HG02571 (cell line): Measurements from ENCODE around the gene PSMD4.
"Not testable (repeated sequence)": the region's sequence is repeated elsewhere in the genome, so short reads cannot be mapped to it uniquely, and the experiment has no call there.

Experiments used
- ATAC-seq: cut with Tn5 transposase; IDR thresholded peaks from one replicate; pipeline ENCODE4 v1.9.1; 2021; ENCODE audit warnings: mild to moderate bottlenecking, moderate library complexity; ENCODE audit not compliant: unreplicated experiment

PSMD4 gene

DNA sequence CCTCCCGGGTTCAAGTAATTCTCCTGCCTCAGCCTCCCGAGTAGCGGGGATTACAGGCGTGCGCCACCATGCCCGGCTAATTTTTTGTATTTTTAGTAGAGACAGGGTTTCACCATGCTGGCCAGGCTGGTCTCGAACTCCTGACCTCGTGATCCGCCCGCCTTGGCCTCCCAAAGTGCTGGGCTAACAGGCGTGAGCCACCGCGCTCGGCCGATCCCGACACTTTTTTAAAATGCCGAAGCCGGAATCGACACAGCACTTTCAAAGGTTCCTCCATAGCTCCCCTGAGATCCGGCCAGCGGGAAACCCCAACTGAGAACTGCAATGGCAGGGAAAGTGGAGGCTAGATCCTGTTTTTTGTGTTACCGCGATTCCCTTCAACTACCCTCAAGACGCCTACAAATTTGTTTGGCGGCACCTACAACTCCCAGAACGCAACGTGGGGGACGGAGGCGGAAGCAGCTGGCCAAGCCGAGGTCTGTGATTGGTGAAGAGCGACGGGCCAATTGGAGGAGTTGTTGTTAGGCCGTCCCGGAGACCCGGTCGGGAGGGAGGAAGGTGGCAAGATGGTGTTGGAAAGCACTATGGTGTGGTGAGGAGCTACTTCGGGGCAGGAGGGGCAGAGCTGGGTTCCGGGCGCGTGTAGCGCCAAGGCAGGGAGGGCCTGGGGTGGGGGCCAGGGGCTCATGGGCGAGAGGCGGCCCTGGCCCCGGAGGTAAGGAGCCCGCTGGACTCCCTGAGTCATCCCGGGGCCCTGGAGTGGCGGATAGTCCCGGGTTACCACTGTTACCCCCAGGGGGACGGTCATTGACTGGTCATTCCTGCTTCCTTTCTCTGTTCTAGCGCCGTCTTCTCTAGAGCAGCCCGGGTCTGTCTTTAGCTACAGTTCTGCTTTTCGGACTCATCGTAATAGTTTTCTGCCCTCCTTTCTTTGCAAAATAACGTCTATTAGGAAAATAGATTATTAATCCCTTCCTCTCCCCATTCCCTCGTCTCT is at the start of gene PSMD4:
Gene PSMD4 (plus strand): TSS at position 518 of the 997 bp plus-strand sequence. CDS start 49 bp downstream, at position 567.
- peak; percentile 92 for ATAC-seq

DNA sequence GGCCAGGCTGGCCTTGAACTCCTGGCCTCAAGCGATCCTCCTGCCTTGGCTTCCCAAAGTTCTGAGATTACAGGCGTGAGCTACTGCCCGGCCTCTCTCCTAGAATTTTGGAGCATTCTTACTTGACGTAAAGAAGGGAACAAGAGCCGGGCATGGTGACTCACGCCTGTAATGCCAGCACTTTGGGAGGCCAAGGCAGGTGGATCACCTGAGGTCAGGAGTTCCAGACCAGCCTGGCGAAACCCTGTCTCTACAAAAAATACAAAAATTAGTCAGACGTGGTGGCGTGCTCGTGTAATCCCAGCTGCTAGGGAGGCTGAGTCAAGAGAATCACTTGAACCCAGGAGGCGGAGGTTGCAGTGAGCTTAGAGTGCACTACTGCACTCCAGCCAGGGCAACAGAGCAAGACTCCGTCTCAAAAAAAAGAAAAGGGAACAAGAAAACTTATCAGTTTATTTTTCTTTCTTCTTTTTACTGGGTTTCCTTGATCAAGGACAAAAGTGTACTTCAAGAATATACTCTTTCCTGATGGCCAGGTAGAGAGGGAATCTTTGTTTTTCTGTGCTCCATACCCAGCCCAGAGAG is 49.1 kb upstream of the PSMD4 start:
- ATAC-seq: not testable (repeated sequence)

DNA sequence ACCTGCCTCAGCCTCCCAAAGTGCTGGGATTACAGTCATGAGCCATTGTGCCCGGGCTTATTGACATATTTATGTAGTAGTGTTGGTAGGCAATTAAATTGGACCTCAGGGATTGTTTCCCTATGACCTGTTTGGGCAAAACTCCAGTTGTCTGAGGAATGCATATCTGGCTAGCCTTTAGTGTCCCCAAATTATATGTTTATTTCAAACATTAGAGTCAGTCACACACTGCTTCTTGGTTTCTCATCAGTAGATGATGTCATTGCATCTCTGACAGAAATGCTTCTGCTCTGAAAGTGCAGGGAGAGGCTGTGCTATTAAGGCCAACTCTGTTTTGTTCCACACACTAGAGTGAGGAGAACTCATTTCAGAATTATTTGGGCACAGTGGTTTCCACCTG is 43.7 kb upstream of the PSMD4 start:
- ATAC-seq: no peak

DNA sequence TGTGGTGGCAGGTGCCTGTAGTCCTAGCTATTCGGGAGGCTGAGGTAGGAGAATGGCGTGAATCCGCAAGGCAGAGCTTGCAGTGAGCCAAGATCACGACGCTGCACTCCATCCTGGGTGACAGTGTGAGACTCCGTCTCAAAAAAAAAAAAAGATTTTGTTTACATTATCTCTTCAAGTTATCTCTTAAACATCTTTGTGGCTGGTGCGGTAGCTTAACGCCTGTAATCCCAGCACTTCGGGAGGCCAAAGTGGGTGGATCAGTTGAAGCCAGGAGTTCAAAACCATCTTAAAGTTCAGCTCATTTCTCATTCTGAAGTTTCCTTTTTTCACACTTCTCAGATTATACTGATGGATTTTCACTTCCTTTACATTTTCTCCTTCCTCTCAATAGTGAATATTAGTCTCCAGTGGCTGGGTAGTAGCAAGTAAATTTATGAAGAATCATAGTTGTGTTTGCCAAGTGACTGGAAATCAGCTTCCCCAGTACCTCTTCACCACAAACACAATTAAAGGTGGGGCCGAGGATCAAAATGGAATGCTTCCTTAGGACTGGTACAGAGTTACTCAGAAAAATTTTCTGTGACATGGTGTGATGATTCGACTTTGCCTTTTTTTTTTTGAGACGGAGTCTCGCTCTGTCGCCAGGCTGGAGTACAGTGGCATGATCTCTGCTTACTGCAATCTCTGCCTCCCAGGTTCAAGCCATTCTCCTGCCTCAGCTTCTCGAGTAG is 42.4 kb upstream of the PSMD4 start:
- ATAC-seq: no peak

DNA sequence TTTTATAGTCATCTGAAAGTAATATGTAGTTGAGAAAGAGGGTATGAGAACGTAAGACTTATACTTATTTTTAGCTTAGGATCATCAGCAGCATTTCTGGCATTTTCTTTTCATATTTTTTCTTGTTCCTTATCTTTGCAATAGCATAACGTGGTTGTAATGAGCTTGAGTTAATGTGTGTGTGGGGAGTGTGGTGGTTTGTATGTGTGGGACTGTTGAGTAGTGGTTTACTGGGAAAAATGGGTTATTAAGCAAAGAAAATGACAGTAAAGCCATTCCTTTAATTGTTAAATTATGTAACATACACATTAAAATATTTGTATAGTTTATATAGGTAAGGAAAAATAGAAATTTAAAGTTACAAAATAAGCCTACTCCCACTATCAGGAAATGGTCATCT is 41.0 kb upstream of the PSMD4 start:
- no peak for ATAC-seq

DNA sequence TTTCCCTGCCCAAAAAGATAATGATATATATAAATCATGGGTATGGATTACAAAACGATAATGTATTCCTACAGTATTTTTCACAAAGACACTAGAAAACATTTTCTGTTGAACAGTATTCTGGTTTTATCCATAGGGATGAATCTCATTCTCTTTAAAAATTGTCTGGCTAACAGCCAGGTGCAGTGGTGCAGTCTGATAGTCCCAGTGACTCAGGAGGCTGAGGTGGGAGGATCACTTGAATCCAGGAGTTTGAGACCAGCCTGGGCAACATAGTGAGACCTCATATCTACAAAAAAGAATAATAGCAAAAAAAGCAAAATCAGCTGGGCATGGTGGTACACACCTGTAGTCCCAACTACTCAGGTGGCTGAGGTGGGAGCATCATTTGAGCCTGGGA is 32.9 kb upstream of the PSMD4 start:
- no peak for ATAC-seq

DNA sequence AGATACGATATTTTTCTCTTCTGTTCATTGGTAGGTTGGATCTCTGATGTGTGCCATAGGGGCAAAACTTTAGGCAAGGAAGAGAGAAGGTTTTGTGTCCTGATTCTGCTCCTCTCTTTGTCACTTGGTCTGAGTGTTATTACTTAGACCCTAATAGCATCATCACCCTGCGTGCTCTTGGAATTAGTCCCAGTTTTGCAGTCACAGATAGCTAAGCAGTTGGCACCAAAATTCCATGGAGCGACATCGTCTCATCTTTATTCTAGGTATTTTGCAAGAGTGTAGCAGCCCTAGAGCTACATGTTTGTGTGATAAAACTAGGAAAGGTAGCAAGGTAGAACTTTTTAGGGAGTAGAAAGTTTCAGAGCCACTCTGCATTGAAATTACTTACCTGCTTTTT is 32.4 kb upstream of the PSMD4 start:
- ATAC-seq: no peak

DNA sequence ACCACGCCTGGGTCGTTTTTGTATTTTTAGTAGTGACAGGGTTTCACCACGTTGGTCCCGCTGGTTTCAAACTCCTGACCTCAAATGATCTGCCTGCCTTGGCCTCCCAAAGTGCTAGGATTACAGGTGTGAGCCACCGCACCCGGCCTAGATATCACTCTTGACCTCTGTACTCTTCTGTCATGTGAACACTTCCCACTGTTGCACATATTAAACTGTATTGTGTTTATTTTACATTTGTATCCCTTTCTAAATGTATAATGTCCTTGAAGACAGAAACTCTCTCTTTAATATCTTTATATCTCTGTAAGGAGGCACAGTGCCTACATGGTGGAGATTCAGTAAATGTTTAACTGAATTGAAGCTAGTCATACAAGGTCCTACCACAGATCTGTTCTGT is 19.3 kb upstream of the PSMD4 start:
- no peak for ATAC-seq

DNA sequence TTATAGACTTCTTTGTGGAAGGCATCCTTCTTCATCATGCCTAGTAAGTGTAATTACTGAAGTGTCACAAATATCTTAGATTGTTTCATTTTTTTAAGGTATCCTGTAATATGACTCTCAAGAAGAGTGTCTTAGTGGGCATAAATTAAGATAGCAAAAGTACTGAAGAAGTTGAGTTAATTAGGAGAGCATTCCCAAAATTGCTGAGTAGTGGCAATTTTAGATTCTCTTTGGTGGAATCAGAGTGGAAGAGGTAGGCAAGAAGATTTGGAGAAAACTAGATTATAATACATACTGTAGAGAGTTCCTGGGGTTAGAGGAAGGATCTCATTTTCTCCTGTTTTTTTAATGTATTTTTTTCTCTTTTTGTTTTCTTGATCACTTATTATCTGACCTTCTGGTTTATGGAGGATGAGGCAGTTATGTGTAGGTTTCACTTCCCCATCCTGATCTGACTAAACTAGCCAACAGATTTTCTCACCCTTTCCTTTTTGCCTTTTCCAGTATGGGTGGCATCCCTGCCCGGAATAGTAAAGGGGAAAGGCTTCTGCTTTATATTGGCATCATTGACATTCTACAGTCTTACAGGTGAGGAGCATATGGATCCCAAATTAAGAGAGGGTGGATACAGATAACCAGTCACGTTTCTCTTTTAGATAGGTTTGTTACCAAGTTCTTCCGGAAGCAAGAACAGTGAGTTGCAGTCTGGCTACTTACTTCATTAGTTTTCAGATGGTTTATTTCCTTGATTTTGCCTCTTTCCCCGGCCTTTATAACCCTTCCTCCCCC is 16.7 kb upstream of the PSMD4 start:
- ATAC-seq: no peak

DNA sequence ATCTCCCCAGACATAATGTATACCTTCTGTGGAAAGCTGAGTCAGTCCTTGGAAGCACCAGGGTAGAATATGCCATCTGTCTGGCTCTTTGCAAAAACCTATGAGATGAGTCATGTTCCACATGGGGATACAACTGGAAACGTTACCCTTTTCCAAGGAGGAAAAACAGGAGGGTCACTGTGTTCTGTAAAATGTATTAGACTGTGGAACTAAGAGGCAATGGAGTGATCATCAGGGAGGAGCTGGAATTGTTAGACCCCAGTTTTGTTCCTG is 16.1 kb upstream of the PSMD4 start:
- no peak for ATAC-seq

DNA sequence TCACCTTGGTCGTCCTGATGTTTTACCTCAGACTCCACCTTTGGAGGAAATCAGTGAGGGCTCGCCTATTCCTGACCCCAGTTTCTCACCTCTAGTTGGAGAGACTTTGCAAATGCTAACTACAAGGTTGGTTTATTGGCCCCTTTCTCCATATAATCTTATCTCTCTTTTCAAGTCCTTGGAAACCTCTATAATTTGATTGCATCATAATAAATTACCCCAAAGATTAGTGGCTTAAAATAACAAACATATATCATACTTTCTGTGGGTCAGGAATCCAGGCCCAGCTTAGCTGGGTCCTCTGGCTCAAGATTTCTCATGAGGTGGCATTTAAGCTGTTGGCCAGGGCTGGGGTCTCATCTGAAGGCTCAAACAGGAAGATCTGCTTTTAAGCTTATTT is 12.1 kb upstream of the PSMD4 start:
- ATAC-seq: no peak

DNA sequence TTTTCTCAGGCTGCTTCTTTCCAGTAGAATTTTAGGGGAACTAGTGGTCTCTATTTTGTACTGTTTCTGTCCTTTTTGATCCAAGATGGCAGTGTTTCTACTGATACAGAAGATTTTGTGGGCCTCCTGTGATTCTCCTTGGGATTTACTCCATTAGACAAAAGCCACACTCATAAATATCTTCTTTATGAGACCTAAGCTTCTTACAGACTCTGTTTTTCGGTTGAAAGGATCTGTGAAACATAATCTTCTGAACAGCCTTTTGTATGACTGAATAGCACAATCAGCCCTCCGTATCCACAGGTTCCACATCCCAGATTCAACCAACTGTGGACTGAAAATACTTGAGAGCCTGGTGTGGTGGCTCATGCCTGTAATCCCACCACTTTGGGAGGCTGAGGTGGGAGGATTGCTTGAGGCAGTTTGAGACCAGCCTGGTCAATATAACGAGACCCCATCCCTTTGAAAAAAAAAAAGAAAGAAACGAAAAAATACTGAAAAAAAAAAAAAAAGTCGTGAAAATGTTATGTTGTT is 10.8 kb upstream of the PSMD4 start:
- ATAC-seq: no peak

DNA sequence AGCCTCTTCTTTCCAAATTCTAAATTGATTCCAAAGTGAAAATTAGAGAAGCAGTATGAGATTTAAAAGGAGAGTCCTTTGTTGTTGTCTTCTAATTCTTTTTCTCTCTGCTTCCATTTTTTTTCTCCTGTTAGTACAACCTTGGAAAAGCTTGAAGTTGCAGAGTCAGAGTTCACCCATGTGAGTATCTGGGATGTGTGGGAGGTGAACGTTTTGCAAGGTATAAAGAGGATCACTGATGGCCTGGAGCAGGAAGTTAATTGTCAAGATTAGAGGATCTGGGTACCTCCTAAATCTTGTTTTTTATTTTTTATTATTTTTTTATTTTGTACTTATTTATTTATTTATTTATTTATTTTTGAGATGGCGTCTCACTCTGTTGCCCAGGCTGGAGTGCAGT is 7.7 kb upstream of the PSMD4 start:
- ATAC-seq: no peak

DNA sequence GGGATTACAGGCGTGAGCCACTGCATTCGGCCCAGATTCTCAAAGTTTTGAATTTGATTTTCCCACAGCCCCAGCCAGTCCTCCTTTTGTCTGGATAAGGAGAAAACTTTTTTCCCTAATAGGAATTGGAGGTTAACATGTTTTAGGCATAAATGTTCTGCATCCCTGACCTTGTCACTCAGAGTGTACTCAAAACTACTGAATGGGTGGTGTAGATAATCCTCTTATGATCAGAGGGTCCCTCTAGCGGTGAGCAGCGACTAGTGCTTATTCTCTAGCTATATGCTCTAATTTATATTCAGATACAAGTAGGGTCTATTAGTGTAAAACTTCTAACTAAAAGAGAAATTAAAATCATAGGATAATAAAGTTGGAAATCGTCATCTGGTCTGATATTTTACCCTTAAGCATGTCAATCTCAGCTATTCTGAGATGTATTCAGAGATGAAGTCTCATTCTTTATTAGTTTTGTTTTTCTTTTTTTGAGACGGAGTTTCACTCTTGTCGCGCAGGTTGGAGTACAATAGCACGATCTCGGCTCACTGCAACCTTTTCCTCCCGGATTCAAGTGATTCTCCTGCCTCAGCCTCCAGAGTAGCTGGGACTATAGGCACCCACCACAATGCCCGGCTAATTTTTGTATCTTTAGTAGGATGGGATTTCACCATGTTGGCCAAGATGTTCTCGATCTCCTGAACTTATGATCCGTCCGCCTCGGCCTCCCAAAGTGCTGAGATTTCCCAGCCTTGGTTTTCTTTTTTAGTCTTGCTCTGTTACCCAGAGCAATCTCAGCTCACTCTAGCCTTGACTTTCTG is 2.7 kb upstream of the PSMD4 start:
- no peak for ATAC-seq

DNA sequence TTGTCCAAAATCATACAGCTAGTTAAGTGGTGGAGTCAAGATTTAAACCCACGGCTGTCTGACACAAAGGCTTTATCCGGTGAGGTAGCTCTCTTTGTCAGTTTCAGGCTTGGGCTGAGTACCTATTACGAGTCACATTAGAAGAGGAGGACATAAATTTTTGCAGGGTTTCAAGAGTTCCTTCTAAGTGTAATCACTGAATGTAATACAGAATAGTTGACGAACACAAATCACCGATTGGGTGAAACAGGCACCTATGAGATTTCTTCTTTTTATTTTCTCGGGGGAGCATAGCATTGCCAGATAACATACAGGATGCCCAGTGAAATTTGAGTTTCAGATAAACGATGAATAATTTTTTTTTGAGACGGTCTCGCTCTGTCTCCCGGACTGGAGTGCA is 847 bp downstream of the PSMD4 start:
- no peak for ATAC-seq

DNA sequence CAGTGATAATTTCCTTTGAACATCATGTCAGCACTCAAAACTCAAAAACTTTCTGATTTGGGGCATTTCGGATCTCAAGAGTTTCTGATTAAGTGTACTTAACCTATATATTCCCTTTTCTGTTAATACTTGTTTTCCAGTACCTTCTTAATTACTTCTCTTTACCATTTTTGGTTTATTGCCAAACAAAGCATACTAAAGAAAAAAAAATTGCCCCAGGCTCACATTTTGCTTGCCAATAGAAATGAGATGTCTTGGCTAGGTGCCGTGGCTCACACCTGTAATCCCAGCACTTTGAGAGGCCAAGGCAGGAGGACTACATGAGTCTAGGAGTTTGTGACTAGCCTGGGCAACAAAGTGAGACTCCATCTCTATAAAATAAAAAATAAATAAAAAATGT is 4.8 kb downstream of the PSMD4 start:
- ATAC-seq: no peak

DNA sequence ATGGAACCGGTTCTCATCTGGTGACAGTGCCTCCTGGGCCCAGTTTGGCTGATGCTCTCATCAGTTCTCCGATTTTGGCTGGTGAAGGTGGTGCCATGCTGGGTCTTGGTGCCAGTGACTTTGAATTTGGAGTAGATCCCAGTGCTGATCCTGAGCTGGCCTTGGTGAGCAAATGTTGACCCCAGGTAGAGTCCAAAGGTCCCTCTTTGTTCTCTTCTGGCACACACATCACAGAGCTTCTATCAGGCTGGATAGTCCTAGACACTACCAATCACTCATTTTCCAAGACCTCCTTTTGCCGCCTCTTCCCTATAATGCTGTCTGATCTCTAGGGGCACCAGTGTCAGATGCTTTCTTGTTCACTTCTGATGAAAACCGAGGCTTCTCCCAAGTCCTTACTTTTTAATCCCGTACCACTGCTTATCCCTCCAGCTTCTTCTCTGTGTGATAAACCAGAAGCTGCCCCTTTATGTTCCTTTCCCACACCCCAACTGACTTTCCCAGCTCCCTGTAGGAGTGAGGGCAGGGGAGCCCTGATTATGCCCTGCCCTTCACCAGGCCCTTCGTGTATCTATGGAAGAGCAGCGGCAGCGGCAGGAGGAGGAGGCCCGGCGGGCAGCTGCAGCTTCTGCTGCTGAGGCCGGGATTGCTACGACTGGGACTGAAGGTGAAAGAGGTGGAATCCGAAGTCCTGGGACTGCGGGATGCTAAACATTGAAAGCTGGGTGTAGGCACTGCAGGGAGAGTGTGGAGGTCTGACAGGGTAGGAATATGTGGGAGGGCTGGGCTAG is 11.1 kb downstream of the PSMD4 start:
- no peak for ATAC-seq

DNA sequence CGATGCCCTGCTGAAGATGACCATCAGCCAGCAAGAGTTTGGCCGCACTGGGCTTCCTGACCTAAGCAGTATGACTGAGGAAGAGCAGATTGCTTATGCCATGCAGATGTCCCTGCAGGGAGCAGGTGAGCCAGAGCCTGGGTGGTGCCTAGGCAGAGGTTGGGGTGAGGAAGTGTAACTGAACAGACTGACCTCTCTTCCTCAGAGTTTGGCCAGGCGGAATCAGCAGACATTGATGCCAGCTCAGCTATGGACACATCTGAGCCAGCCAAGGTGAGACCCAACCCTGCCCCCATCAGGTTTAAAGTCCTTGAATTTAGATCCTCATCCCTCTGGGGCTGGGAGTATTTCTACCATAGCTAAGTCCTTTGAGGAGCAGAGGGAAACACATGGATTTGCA is 11.8 kb downstream of the PSMD4 start:
- ATAC-seq: no peak

DNA sequence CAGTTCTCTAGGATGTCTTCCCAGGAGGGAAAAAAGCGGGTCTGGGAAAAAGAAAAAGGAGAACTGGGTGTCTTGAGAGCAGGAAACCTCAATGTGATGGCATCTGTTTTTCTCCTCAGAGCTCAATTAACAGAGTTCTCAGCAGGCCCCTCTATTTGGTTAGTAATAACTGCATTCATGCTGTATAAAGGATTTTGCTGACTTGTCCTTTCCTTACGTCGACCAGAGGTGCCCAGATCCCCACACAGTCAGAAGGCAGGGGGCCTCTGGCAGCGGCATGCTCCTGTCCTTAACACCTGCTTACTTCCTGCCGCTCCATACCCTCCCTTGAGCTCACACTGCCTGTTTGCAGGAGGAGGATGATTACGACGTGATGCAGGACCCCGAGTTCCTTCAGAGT is 12.3 kb downstream of the PSMD4 start:
- ATAC-seq: no peak
